Esophagus squamous epithelium (tissue), 5 donors: ENCODE results near the gene KCNAB2. TPM values are rescaled to one million over a fixed set of nuclear protein-coding genes. Genes with fewer than 3 reads are reported as not detected.
"Not testable (repeated sequence)": the region's sequence is repeated elsewhere in the genome, so short reads cannot be mapped to it uniquely, and the experiment has no call there.

ENCODE experiments used
- DNase-seq: peaks from one replicate; lab custom pipeline; 2025; lab: John Stamatoyannopoulos, UW
- H3K27ac ChIP-seq, 4 donors: fragments of 200-600 bp; sonication (generic); one replicate each; pipeline ENCODE4 v1.5.1; 2016 to 2019; ENCODE audit warnings: mild to moderate bottlenecking in 1 of 4
- H3K27me3 ChIP-seq, 4 donors: fragments of 200-600 bp; sonication (generic); 1 replicate in 3 of 4; 2 replicates in 1 of 4; pipeline versions ENCODE4 v1.5.1 to v1.6.0; 2017 to 2021; ENCODE audit warnings: antibody characterized with exemption in 1 of 4
- H3K36me3 ChIP-seq, 3 donors: fragments of 200-600 bp; sonication (generic); one replicate each; pipeline ENCODE4 v1.5.1; 2016 to 2019
- H3K4me1 ChIP-seq, 3 donors: fragments of 200-600 bp; sonication (generic); one replicate each; pipeline ENCODE4 v1.5.1; 2017 to 2019
- H3K4me3 ChIP-seq, 4 donors: fragments of 200-600 bp; sonication (generic); 1 replicate in 3 of 4; 2 replicates in 1 of 4; pipeline ENCODE4 v1.5.1; 2016 to 2019; ENCODE audit warnings: mild to moderate bottlenecking in 2 of 4, moderate library complexity in 1 of 4
- H3K9me3 ChIP-seq, 3 donors: fragments of 200-600 bp; sonication (generic); one replicate each; pipeline ENCODE4 v1.5.1; 2016 to 2019
- CTCF ChIP-seq, 6 experiments: fragments of 450-650 bp in 4 of 6; fragments of 200-600 bp in 2 of 6; sonication (generic) in 2 of 6; IDR thresholded peaks; one replicate each; pipeline ENCODE4 v1.5.1; 2016 to 2019; ENCODE audit warnings: antibody characterized with exemption in 6 of 6, mild to moderate bottlenecking in 4 of 6, moderate library complexity in 4 of 6
- POLR2A ChIP-seq, 4 donors: fragments of 450-650 bp; IDR thresholded peaks; one replicate each; pipeline ENCODE4 v1.6.1; 2017; ENCODE audit warnings: antibody characterized with exemption in 4 of 4, mild to moderate bottlenecking in 4 of 4, moderate library complexity in 3 of 4
- WGBS, 2 donors: methylation state at CpG; one replicate each; pipeline ENCODE4 v1.1.5; 2018; 5-methylcytosine and 5-hydroxymethylcytosine counted together
- intact Hi-C: fragments of 100-400 bp; cut with DNase I; formaldehyde crosslinking; loops from one replicate; pipeline ENCODE4 v1.15.0; 2022
- total RNA-seq, 4 donors: library from RNA; depleted of rRNA; stranded (reverse); fragments of >200 nt; gene quantifications; one replicate each; pipeline ENCODE4 v1.1.0, GENCODE V29; 2016
- donor health status: DM: yes; HTN: yes; CAD: no.

The KCNAB2 gene
- total RNA-seq, 4 donors from 2014 or later: 1.8 to 9.3 (median 3.9) TPM

DNA sequence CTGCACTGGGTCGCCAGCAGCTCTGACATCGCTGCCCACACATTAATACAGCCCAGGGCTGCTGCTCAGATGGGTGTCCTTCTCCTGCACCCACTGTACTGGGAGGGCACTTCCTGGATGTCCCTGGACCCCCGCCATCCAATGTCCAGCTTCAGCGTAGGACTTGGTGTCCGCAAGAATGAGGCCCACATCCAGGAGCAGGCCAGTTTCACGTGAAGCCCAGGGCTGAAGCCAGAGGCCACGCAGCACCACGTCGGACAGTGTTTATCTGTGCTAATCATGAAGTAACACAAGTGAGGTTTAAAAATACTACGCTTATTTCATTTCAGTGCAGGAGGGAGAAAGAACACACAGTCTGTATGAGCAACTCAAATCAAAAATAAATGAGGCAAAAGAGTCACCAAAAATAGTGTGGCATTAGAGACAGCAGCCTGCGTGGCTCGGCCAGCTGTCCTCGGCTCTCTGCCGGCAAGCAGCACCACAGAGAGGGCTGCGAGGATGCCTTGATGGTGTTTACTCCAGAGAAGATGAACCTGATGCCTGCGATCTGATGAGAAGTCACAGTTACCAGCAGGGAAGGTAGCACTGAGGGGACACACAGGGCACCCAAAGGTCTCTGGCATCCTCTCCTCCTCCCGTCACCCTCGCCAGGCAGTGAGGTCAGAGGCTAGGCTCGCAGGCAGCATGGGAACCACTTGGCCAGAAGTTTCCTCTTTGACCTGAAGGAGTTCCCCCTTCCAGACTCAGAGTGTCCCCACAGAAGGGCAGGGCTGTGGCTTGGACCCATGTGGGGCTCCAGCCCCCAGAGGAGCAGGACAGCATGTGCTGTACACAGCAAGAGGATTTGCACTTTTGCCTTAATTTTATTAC lies 31.3 kb upstream of the KCNAB2 start:
- no peak for DNase-seq
- TF ChIP-seq CTCF (IDR thresholded peaks at IDR 0.05): no peak
- no peak for TF ChIP-seq POLR2A (IDR thresholded peaks at IDR 0.05)
- Histone ChIP-seq H3K36me3 (no peaks in the 10 kb centered on the region), H3K4me3 (no peak overlapping the region), H3K9me3 (no peaks in the 10 kb centered on the region), H3K27ac (peak overlapping the region in 1 of 4 donors; percentile 25), H3K4me1 (peaks cover 0 to 21% (median 0%) of the 10 kb centered on the region in 3 donors), H3K27me3 (peaks cover 0 to 33% (median 0%) of the 10 kb centered on the region in 4 donors)
- intact Hi-C loops: no loop called here
- 82 to 87% methylated on average over 15 to 16 of the region's 19 CpGs for WGBS, 2 donors

DNA sequence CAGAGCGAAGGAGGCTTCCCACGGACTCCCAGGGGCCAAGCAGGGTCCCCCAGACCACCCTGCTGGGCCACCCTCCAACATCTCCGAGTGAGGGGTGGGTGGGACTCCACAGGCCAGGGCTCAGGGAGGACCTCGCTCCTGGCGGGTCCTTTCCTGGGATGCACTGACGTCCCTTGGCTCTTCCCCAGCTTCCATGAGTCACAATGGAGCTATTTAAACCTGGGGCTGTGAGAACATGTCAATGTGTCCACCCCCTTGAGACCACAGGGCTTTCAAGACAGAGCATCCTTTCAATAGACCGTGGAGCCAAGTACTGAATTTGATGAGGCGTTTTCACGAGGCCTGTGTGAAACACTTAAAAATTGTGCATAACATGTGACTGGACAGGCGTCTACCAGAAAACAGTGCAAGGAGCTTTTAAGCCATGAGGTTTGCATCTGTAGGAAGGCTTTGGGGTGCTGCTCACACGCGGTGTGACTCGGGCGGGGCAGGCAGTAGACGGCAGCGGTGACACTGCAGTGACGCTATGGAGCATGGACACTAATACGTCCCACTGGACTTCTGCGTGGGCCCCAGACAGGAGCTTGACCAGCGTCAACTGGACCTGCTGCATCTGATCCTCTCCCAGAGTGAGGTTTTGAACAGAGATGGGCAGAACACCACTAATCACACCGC lies 29.4 kb upstream of the KCNAB2 start:
- WGBS, 2 donors: 55 to 64% methylated on average over 15 to 17 of the region's 21 CpGs
- TF ChIP-seq POLR2A (IDR thresholded peaks at IDR 0.05) (no peak), CTCF (IDR thresholded peaks at IDR 0.05) (no peak)
- H3K27me3 ChIP-seq: peaks cover 0 to 34% (median 0%) of the 10 kb centered on the region in 4 donors
- H3K36me3 ChIP-seq: no peaks in the 10 kb centered on the region
- DNase-seq: no peak
- H3K27ac ChIP-seq: no peak overlapping the region
- intact Hi-C loops: no loop called here
- H3K9me3 ChIP-seq: no peaks in the 10 kb centered on the region
- peaks cover 0 to 21% (median 0%) of the 10 kb centered on the region in 3 donors for H3K4me1 ChIP-seq
- no peak overlapping the region for H3K4me3 ChIP-seq

GRCh38 chr1:6017654-6018053 lies 28.0 kb upstream of the KCNAB2 start:
- H3K36me3 ChIP-seq, H3K27ac ChIP-seq, intact Hi-C loops, H3K4me3 ChIP-seq, DNase-seq, H3K9me3 ChIP-seq: not testable (repeated sequence)
- peaks cover 0 to 21% (median 0%) of the 10 kb centered on the region in 3 donors for H3K4me1 ChIP-seq
- peaks cover 0 to 34% (median 0%) of the 10 kb centered on the region in 4 donors for H3K27me3 ChIP-seq
- WGBS, 2 donors: 37 to 45% methylated on average over 4 to 7 of the region's 7 CpGs

DNA sequence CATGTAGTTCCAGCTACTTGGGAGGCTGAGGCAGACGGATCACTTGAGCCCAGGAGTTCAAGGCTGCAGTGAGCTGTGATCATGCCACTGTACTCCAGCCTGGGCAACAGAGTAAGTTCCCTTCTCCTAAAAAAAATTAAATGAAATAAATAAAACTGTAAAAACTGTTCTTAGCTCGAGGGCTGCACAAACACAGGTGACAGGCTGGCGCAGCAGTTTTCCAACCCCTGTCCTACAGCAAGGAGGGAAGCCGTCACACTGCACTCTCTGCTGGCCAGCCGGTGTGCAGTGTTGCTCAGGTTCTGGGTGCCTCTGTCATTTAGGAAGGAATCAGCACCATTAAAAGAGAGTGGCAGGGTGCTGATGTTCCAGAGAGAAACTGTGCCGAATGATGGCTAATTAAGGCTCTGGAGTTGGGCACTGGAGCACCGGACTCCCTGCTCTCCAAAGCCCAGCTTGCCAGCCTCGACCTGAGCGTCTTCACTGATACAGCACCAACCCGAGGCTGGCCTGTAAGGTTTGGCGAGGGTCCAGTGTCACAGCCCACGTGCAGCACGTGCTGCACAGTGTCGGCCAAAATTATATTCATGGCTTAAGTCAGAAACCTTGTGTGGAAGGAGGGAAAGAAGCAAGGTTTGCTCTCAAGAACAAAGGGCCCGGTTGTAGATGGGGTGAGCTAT lies 26.4 kb upstream of the KCNAB2 start:
- WGBS, 2 donors: 81 to 83% methylated on average over 12 to 14 of the region's 15 CpGs

More for the DNA sequence above, 26.4 kb upstream of the KCNAB2 start:
- Histone ChIP-seq H3K27me3 (peaks cover 0 to 33% (median 0%) of the 10 kb centered on the region in 4 donors), H3K4me1 (peaks cover 0 to 21% (median 0%) of the 10 kb centered on the region in 3 donors), H3K4me3 (no peak overlapping the region), H3K36me3 (no peaks in the 10 kb centered on the region), H3K9me3 (no peaks in the 10 kb centered on the region), H3K27ac (no peak overlapping the region)
- intact Hi-C loops: no loop called here
- TF ChIP-seq POLR2A (IDR thresholded peaks at IDR 0.05): no peak
- TF ChIP-seq CTCF (IDR thresholded peaks at IDR 0.05): no peak
- no peak for DNase-seq
